ENCODE results near the gene MIOS.

MIOS gene

GRCh38 chr7:7641129-7641663, 74.5 kb downstream of the MIOS start:
- H3K4me3 ChIP-seq (ENCODE audit: low read depth, low read length) = peak overlapping the region; percentile 96
- no peak for TF ChIP-seq CTCF (IDR thresholded peaks at IDR 0.05; ENCODE audit: low read depth, low read length)

- no peak overlapping the region for H3K4me3 ChIP-seq (ENCODE audit: low read depth, low read length)
- TF ChIP-seq CTCF (IDR thresholded peaks at IDR 0.05; ENCODE audit: low read depth, low read length) = no peak
Measured at GRCh38 chr7:7642081-7642480, 75.4 kb downstream of the MIOS start.

- no peak overlapping the region for H3K4me3 ChIP-seq (ENCODE audit: low read depth, low read length)
- no peak for TF ChIP-seq CTCF (IDR thresholded peaks at IDR 0.05; ENCODE audit: low read depth, low read length)
Measured at GRCh38 chr7:7647495-7648036, 80.9 kb downstream of the MIOS start.

GRCh38 chr7:7650682-7651206, 84.1 kb downstream of the MIOS start:
- no peak overlapping the region for H3K4me3 ChIP-seq (ENCODE audit: low read depth, low read length)
- TF ChIP-seq CTCF (IDR thresholded peaks at IDR 0.05; ENCODE audit: low read depth, low read length) = no peak

- H3K4me3 ChIP-seq (ENCODE audit: low read depth, low read length) = no peak overlapping the region
- no peak for TF ChIP-seq CTCF (IDR thresholded peaks at IDR 0.05; ENCODE audit: low read depth, low read length)
Measured at GRCh38 chr7:7651479-7651878, 84.8 kb downstream of the MIOS start.

- TF ChIP-seq CTCF (IDR thresholded peaks at IDR 0.05; ENCODE audit: low read depth, low read length) = no peak
- H3K4me3 ChIP-seq (ENCODE audit: low read depth, low read length) = no peak overlapping the region
Measured at GRCh38 chr7:7652798-7653540, 86.3 kb downstream of the MIOS start.

- H3K4me3 ChIP-seq (ENCODE audit: low read depth, low read length) = no peak overlapping the region
- peak; percentile 45 for TF ChIP-seq CTCF (IDR thresholded peaks at IDR 0.05; ENCODE audit: low read depth, low read length)
Measured at GRCh38 chr7:7653593-7654187, 87.0 kb downstream of the MIOS start.

Data from WI38 (cell line).